AG09309 (cell line): Measurements from ENCODE around the gene BOC.

Experiments
- DNase-seq: peaks from one replicate; pipeline ENCODE4 v3.0.0-alpha.2; 2010; ENCODE audit warnings: low read depth
- H3K4me3 ChIP-seq: 2 replicates; pipeline ENCODE4 v1.5.1; 2011; ENCODE audit warnings: mild to moderate bottlenecking, low read depth, low read length, moderate library complexity; ENCODE audit not compliant: control insufficient read depth
- CTCF ChIP-seq: IDR thresholded peaks from 2 replicates; pipeline ENCODE4 v1.5.1; 2011; ENCODE audit warnings: mild to moderate bottlenecking, low read depth, low read length, inconsistent platforms; ENCODE audit not compliant: insufficient read depth, control insufficient read depth; ENCODE audit errors: missing control alignments

The BOC gene

GRCh38 chr3:113223475-113224281 lies 12.3 kb downstream of the BOC start:
- no peak overlapping the region for H3K4me3 ChIP-seq
- DNase-seq: no peak
- no peak for TF ChIP-seq CTCF

- no peak for TF ChIP-seq CTCF
- H3K4me3 ChIP-seq: no peak overlapping the region
- no peak for DNase-seq
Observed at GRCh38 chr3:113225286-113225685, 13.9 kb downstream of the BOC start.

- no peak overlapping the region for H3K4me3 ChIP-seq
- TF ChIP-seq CTCF: no peak
- DNase-seq: no peak
Observed at GRCh38 chr3:113226491-113226890, 15.1 kb downstream of the BOC start.

GRCh38 chr3:113227146-113227545 lies 15.8 kb downstream of the BOC start:
- TF ChIP-seq CTCF: no peak
- no peak for DNase-seq
- no peak overlapping the region for H3K4me3 ChIP-seq

- TF ChIP-seq CTCF: no peak
- H3K4me3 ChIP-seq: no peak overlapping the region
- DNase-seq: no peak
Observed at GRCh38 chr3:113228498-113229286, 17.3 kb downstream of the BOC start.

- DNase-seq: peak; percentile 45
- H3K4me3 ChIP-seq: no peak overlapping the region
- no peak for TF ChIP-seq CTCF
Observed at GRCh38 chr3:113231391-113231790, 20.0 kb downstream of the BOC start.
